CD14-positive monocyte (primary cell): ENCODE results near the gene COL27A1. TPM values are rescaled to one million over a fixed set of nuclear protein-coding genes. Genes with fewer than 3 reads are reported as not detected.

Experiments
- DNase-seq, 3 donors: peaks; one replicate each; pipeline ENCODE4 v3.0.0-alpha.2; 2011 to 2022
- H2AFZ ChIP-seq: 2 replicates; pipeline ENCODE4 v1.6.0; 2012; ENCODE audit warnings: mild to moderate bottlenecking, low read depth, low read length, inconsistent platforms; ENCODE audit not compliant: insufficient read depth, poor library complexity, severe bottlenecking
- H3K27ac ChIP-seq, 2 donors: 1 replicate in 1 of 2; 2 replicates in 1 of 2; pipeline ENCODE4 v1.5.1; 2012 to 2013; ENCODE audit warnings: low read length in 2 of 2, control low read depth in 1 of 2, inconsistent platforms in 1 of 2, low read depth in 1 of 2, mild to moderate bottlenecking in 1 of 2
- H3K27me3 ChIP-seq, 2 donors: one replicate each; pipeline versions ENCODE4 v1.6.0 to v1.6.1; 2011 to 2013; ENCODE audit warnings: low read length in 2 of 2; ENCODE audit not compliant: control insufficient read depth in 2 of 2, insufficient read depth in 2 of 2
- H3K36me3 ChIP-seq, 2 donors: replicated peaks in 1 of 2; 1 replicate in 1 of 2; 2 replicates in 1 of 2; pipeline versions ENCODE4 v1.5.1 to v1.6.1; 2012 to 2013; ENCODE audit warnings: low read length in 2 of 2, control low read depth in 1 of 2, inconsistent platforms in 1 of 2, mild to moderate bottlenecking in 1 of 2; ENCODE audit not compliant: insufficient read depth in 2 of 2, control insufficient read depth in 1 of 2
- H3K4me1 ChIP-seq, 2 donors: 1 replicate in 1 of 2; 2 replicates in 1 of 2; pipeline versions ENCODE4 v1.5.1 to v1.6.1; 2012 to 2013; ENCODE audit warnings: low read length in 2 of 2, control low read depth in 1 of 2, inconsistent platforms in 1 of 2, mild to moderate bottlenecking in 1 of 2, moderate library complexity in 1 of 2; ENCODE audit not compliant: insufficient read depth in 2 of 2, control insufficient read depth in 1 of 2
- H3K4me2 ChIP-seq: replicated peaks from 2 replicates; pipeline ENCODE3; 2012; ENCODE audit warnings: low read length, moderate library complexity, mild to moderate bottlenecking; ENCODE audit not compliant: poor library complexity, severe bottlenecking; ENCODE audit errors: extremely low read depth
- H3K4me3 ChIP-seq, 3 experiments: fragments of 200-600 bp in 1 of 3; sonication (generic) in 1 of 3; replicated peaks in 1 of 3; 1 replicate in 2 of 3; 2 replicates in 1 of 3; pipeline ENCODE4 v1.5.1; 2011 to 2013; ENCODE audit warnings: low read length in 3 of 3, mild to moderate bottlenecking in 3 of 3, control low read depth in 2 of 3, low read depth in 2 of 3, inconsistent platforms in 1 of 3, moderate library complexity in 1 of 3
- H3K79me2 ChIP-seq: 2 replicates; pipeline ENCODE4 v1.6.0; 2012; ENCODE audit warnings: mild to moderate bottlenecking, control low read depth, inconsistent platforms, low read length, moderate library complexity; ENCODE audit not compliant: insufficient read depth
- H3K9ac ChIP-seq: 2 replicates; pipeline ENCODE4 v1.6.0; 2017; ENCODE audit warnings: low read length, mild to moderate bottlenecking; ENCODE audit not compliant: insufficient read depth, poor library complexity, severe bottlenecking
- H3K9me3 ChIP-seq, 2 donors: replicated peaks in 1 of 2; 1 replicate in 1 of 2; 2 replicates in 1 of 2; pipeline versions ENCODE4 v1.5.1 to v1.6.1; 2012 to 2013; ENCODE audit warnings: low read length in 2 of 2, control low read depth in 1 of 2; ENCODE audit not compliant: control insufficient read depth in 1 of 2, insufficient read depth in 1 of 2
- H4K20me1 ChIP-seq: 2 replicates; pipeline ENCODE4 v1.6.0; 2012; ENCODE audit warnings: mild to moderate bottlenecking, low read length, control low read depth, moderate library complexity; ENCODE audit not compliant: insufficient read depth
- H3K27ac Mint-ChIP-seq, 7 donors: one replicate each; pipeline ENCODE4 v1.8.0; 2020; ENCODE audit warnings: mild to moderate bottlenecking in 7 of 7, mixed read lengths in 7 of 7, moderate library complexity in 6 of 7, inconsistent platforms in 2 of 7
- H3K27me3 Mint-ChIP-seq, 3 donors: one replicate each; pipeline ENCODE4 v1.8.0; 2021 to 2022; ENCODE audit warnings: low read depth in 3 of 3, mild to moderate bottlenecking in 3 of 3, mixed read lengths in 3 of 3, moderate library complexity in 3 of 3, inconsistent platforms in 1 of 3
- H3K36me3 Mint-ChIP-seq, 2 donors: one replicate each; pipeline ENCODE4 v1.8.0; 2020; ENCODE audit warnings: mixed read lengths in 2 of 2, inconsistent platforms in 1 of 2, mild to moderate bottlenecking in 1 of 2
- H3K4me1 Mint-ChIP-seq: one replicate; pipeline ENCODE4 v1.8.0; 2020; ENCODE audit warnings: mild to moderate bottlenecking, mixed read lengths
- H3K4me3 Mint-ChIP-seq, 2 donors: one replicate each; pipeline ENCODE4 v1.8.0; 2020; ENCODE audit warnings: mild to moderate bottlenecking in 2 of 2, mixed read lengths in 2 of 2, moderate library complexity in 1 of 2
- H3K9me3 Mint-ChIP-seq, 7 donors: one replicate each; pipeline ENCODE4 v1.8.0; 2020 to 2022; ENCODE audit warnings: mixed read lengths in 7 of 7, mild to moderate bottlenecking in 6 of 7, moderate library complexity in 6 of 7, inconsistent platforms in 2 of 7
- CTCF ChIP-seq: fragments of 200-600 bp; IDR thresholded peaks from one replicate; pipeline ENCODE4 v1.8.0; 2022; ENCODE audit warnings: antibody characterized with exemption, mild to moderate bottlenecking
- WGBS: methylation state at CpG from one replicate; pipeline ENCODE4 v1.1.5; 2013; ENCODE audit warnings: missing lambda C conversion rate; ENCODE audit not compliant: insufficient coverage; 5-methylcytosine and 5-hydroxymethylcytosine counted together
- intact Hi-C, 2 donors: fragments of 100-400 bp; cut with micrococcal nuclease; formaldehyde crosslinking; loops; one replicate each; pipeline versions ENCODE4 v1.15.0 to v1.15.1; 2023
- polyA plus RNA-seq, 3 donors: library from polyadenylated mRNA; depleted of rRNA in 1 of 3; unstranded in 2 of 3; stranded (reverse) in 1 of 3; fragments of 300-500 nt in 2 of 3; fragments of >200 nt in 1 of 3; fragmentation: Illumina TruSeq in 2 of 3; gene quantifications; 1 replicate in 2 of 3; 2 replicates in 1 of 3; pipeline ENCODE4 v1.2.3, GENCODE V29; 2012 to 2021

The COL27A1 gene
- polyA plus RNA-seq, 3 donors, result 0.03 TPM; not detected in 2

- H3K27me3 ChIP-seq, result no peaks in the 10 kb centered on the region
- no peak overlapping the region for H3K4me3 Mint-ChIP-seq
- H3K4me2 ChIP-seq, result no peak overlapping the region
- peak overlapping the region; percentile 71 to 73 for H3K27ac ChIP-seq
- TF ChIP-seq CTCF, result peak; percentile 80
- H2AFZ ChIP-seq, result no peak overlapping the region
- peaks cover 10 to 11% of the 10 kb centered on the region in 2 donors for H3K9me3 ChIP-seq
- H3K9me3 Mint-ChIP-seq, result peaks cover 8 to 15% (median 12%) of the 10 kb centered on the region in 7 donors
- peaks cover 0 to 2% (median 0%) of the 10 kb centered on the region in 3 donors for H3K27me3 Mint-ChIP-seq
- 84% methylated on average over 13 of the region's 16 CpGs for WGBS
- H3K27ac Mint-ChIP-seq, result peak overlapping the region; percentile 40 to 91 (median 85)
- DNase-seq, result peak; percentile 44 to 61 (median 57)
- H3K9ac ChIP-seq, result no peak overlapping the region
- peaks cover 96% of the 10 kb centered on the region for H4K20me1 ChIP-seq
- H3K36me3 ChIP-seq, result peaks cover 99 to 100% of the 10 kb centered on the region in 2 donors
- peaks cover 5% of the 10 kb centered on the region for H3K79me2 ChIP-seq
- H3K4me1 Mint-ChIP-seq, result peaks cover 24% of the 10 kb centered on the region
- H3K4me1 ChIP-seq, result peaks cover 14 to 19% of the 10 kb centered on the region in 2 donors
- H3K36me3 Mint-ChIP-seq, result peaks cover 92 to 99% of the 10 kb centered on the region in 2 donors
- no peak overlapping the region for H3K4me3 ChIP-seq
- intact Hi-C loops, result no loop called here
These were observed 184.0 kb downstream of the COL27A1 start for GRCh38 chr9:114339130-114339908.

GRCh38 chr9:114341152-114341830, 186.0 kb downstream of the COL27A1 start:
- Mint-ChIP-seq H3K27ac (peak overlapping the region; percentile 42 to 91 (median 82)), H3K4me3 (no peak overlapping the region), H3K27me3 (peaks cover 0 to 2% (median 0%) of the 10 kb centered on the region in 3 donors), H3K4me1 (peaks cover 24% of the 10 kb centered on the region), H3K9me3 (peaks cover 0 to 5% (median under 1%) of the 10 kb centered on the region in 7 donors), H3K36me3 (peaks cover 94 to 99% of the 10 kb centered on the region in 2 donors)
- H3K27ac ChIP-seq, result peak overlapping the region; percentile 49 to 73
- H4K20me1 ChIP-seq, result peaks cover 96% of the 10 kb centered on the region
- peaks cover 14 to 19% of the 10 kb centered on the region in 2 donors for H3K4me1 ChIP-seq
- WGBS, result 93% methylated on average over 4 of the region's 12 CpGs
- H3K4me2 ChIP-seq, result no peak overlapping the region
- TF ChIP-seq CTCF, result no peak
- no peak for DNase-seq
- peaks cover 98 to 99% of the 10 kb centered on the region in 2 donors for H3K36me3 ChIP-seq
- no peak overlapping the region for H3K4me3 ChIP-seq
- H3K79me2 ChIP-seq, result peaks cover 7% of the 10 kb centered on the region
- intact Hi-C loops, result loop anchor here (10.0 kb wide), 3 partner anchors 54 to 314 kb away; partner anchors contain the start of gene TEX53 (in 1 of the 2)
- H3K9ac ChIP-seq, result no peak overlapping the region
- no peaks in the 10 kb centered on the region for H3K27me3 ChIP-seq
- no peaks in the 10 kb centered on the region for H3K9me3 ChIP-seq
- H2AFZ ChIP-seq, result no peak overlapping the region
